Transverse colon (tissue), 4 donors: Measurements from ENCODE around the gene TEX29. TPM values are rescaled to one million over a fixed set of nuclear protein-coding genes. Genes with fewer than 3 reads are reported as not detected.

Experiments
- DNase-seq: peaks from one replicate; pipeline ENCODE4 v3.0.0-alpha.2; 2019
- H3K27ac ChIP-seq, 4 donors: fragments of 200-600 bp; sonication (generic); 2 replicates each; pipeline ENCODE4 v1.5.1; 2016 to 2018; ENCODE audit warnings: inconsistent platforms in 4 of 4
- H3K27me3 ChIP-seq: fragments of 200-600 bp; sonication (generic); 2 replicates; pipeline ENCODE4 v1.5.1; 2017; ENCODE audit warnings: inconsistent platforms
- H3K36me3 ChIP-seq, 4 donors: fragments of 200-600 bp; sonication (generic); 2 replicates each; pipeline ENCODE4 v1.5.1; 2017 to 2019; ENCODE audit warnings: inconsistent platforms in 4 of 4
- H3K4me1 ChIP-seq, 4 donors: fragments of 200-600 bp; sonication (generic); 2 replicates each; pipeline ENCODE4 v1.5.1; 2017 to 2020; ENCODE audit warnings: inconsistent platforms in 4 of 4
- H3K4me3 ChIP-seq, 4 donors: fragments of 200-600 bp; sonication (generic); 1 replicate in 1 of 4; 2 replicates in 3 of 4; pipeline versions ENCODE4 v1.5.1 to v1.6.1; 2017 to 2019; ENCODE audit warnings: inconsistent platforms in 4 of 4
- H3K9me3 ChIP-seq, 2 donors: fragments of 200-600 bp; sonication (generic); 2 replicates each; pipeline ENCODE4 v1.5.1; 2017 to 2019; ENCODE audit warnings: inconsistent platforms in 2 of 2
- CTCF ChIP-seq, 5 experiments: fragments of 200-600 bp in 3 of 5; fragments of 450-650 bp in 2 of 5; sonication (generic) in 3 of 5; IDR thresholded peaks; 1 replicate in 2 of 5; 2 replicates in 3 of 5; pipeline ENCODE4 v1.5.1; 2016 to 2017; ENCODE audit warnings: antibody characterized with exemption in 5 of 5, inconsistent platforms in 3 of 5, mild to moderate bottlenecking in 2 of 5, moderate library complexity in 1 of 5
- EP300 ChIP-seq: sonication (generic); formaldehyde crosslinking; IDR thresholded peaks from one replicate; pipeline ENCODE4 v1.6.1; 2017; ENCODE audit warnings: antibody characterized with exemption, low read depth
- POLR2A ChIP-seq: fragments of 450-650 bp; IDR thresholded peaks from one replicate; pipeline ENCODE4 v1.6.1; 2016; ENCODE audit warnings: antibody characterized with exemption, mild to moderate bottlenecking, moderate library complexity
- POLR2AphosphoS5 ChIP-seq, 3 donors: sonication (generic); formaldehyde crosslinking; IDR thresholded peaks; one replicate each; pipeline ENCODE4 v1.6.1; 2016; ENCODE audit warnings: antibody characterized with exemption in 3 of 3
- WGBS, 2 donors: methylation state at CpG; one replicate each; pipeline ENCODE4 v1.1.5; 2018; ENCODE audit warnings: low coverage in 1 of 2; 5-methylcytosine and 5-hydroxymethylcytosine counted together
- in situ Hi-C, 4 donors: fragments of 200-750 bp; cut with MboI; loops; one replicate each; pipeline versions ENCODE4 v1.15.0 to v1.15.1; 2017; ENCODE audit warnings: low sequenced_read_pairs in 3 of 4, low pct_ligation_motif_present in 1 of 4, low pct_unique_long_range_greater_than_20kb in 1 of 4
- intact Hi-C: fragments of 100-400 bp; cut with DNase I; formaldehyde crosslinking; loops from one replicate; pipeline ENCODE4 v1.15.1; 2023; ENCODE audit warnings: low total_unique reads
- total RNA-seq, 4 donors: library from RNA; depleted of rRNA; stranded (reverse); fragments of >200 nt; gene quantifications; one replicate each; pipeline ENCODE4 v1.1.0, GENCODE V29; 2016

The TEX29 gene
- total RNA-seq, 4 donors from 2014 or later, result not detected

- 86% methylated on average over 27 of the region's 30 CpGs; no CpG with 5 or more reads in 1 of the 2 donors for WGBS, 2 donors
Observed at GRCh38 chr13:111328574-111329410, 8.3 kb downstream of the TEX29 start.

GRCh38 chr13:111329641-111330040 is 9.2 kb downstream of the TEX29 start:
- DNase-seq, result no peak
- Histone ChIP-seq H3K9me3 (no peaks in the 10 kb centered on the region), H3K4me3 (no peak overlapping the region), H3K27ac (no peak overlapping the region), H3K4me1 (no peaks in the 10 kb centered on the region), H3K36me3 (no peaks in the 10 kb centered on the region), H3K27me3 (no peaks in the 10 kb centered on the region)
- in situ Hi-C loops, result no loop called here
- TF ChIP-seq EP300, result no peak
- TF ChIP-seq CTCF (IDR thresholded peaks at IDR 0.05), result no peak
- TF ChIP-seq POLR2AphosphoS5 (IDR thresholded peaks at IDR 0.05), result no peak
- no peak for TF ChIP-seq POLR2A
- WGBS, 2 donors, result 86 to 92% methylated on average over 3 to 7 of the region's 7 CpGs
- intact Hi-C loops, result no loop called here

More at GRCh38 chr13:111328574-111329410, 8.3 kb downstream of the TEX29 start:
- no peak for TF ChIP-seq POLR2A
- no peak for TF ChIP-seq CTCF (IDR thresholded peaks at IDR 0.05)
- TF ChIP-seq EP300, result no peak
- no peak for TF ChIP-seq POLR2AphosphoS5 (IDR thresholded peaks at IDR 0.05)
- Histone ChIP-seq H3K27me3 (no peaks in the 10 kb centered on the region), H3K9me3 (no peaks in the 10 kb centered on the region), H3K4me1 (no peaks in the 10 kb centered on the region), H3K36me3 (no peaks in the 10 kb centered on the region), H3K4me3 (no peak overlapping the region), H3K27ac (no peak overlapping the region)
- in situ Hi-C loops (no loop called here), intact Hi-C loops (no loop called here)
- no peak for DNase-seq

GRCh38 chr13:111330066-111330610 is 9.7 kb downstream of the TEX29 start:
- no peaks in the 10 kb centered on the region for H3K27me3 ChIP-seq
- no peaks in the 10 kb centered on the region for H3K9me3 ChIP-seq
- H3K4me1 ChIP-seq, result no peaks in the 10 kb centered on the region
- H3K27ac ChIP-seq, result no peak overlapping the region
- WGBS, 2 donors, result 79 to 83% methylated on average over 3 to 11 of the region's 11 CpGs
- in situ Hi-C loops (no loop called here), intact Hi-C loops (no loop called here)
- no peak for DNase-seq
- H3K4me3 ChIP-seq, result no peak overlapping the region
- TF ChIP-seq EP300 (no peak), POLR2A (no peak), CTCF (IDR thresholded peaks at IDR 0.05) (no peak), POLR2AphosphoS5 (IDR thresholded peaks at IDR 0.05) (no peak)
- no peaks in the 10 kb centered on the region for H3K36me3 ChIP-seq

- DNase-seq, result no peak
- intact Hi-C loops, result no loop called here
- H3K36me3 ChIP-seq, result no peaks in the 10 kb centered on the region
- H3K27ac ChIP-seq, result no peak overlapping the region
- no peaks in the 10 kb centered on the region for H3K9me3 ChIP-seq
- 89 to 92% methylated on average over 4 to 5 of the region's 5 CpGs for WGBS, 2 donors
- no peaks in the 10 kb centered on the region for H3K27me3 ChIP-seq
- in situ Hi-C loops, result no loop called here
- no peaks in the 10 kb centered on the region for H3K4me1 ChIP-seq
- TF ChIP-seq POLR2AphosphoS5 (IDR thresholded peaks at IDR 0.05) (no peak), POLR2A (no peak), CTCF (IDR thresholded peaks at IDR 0.05) (no peak), EP300 (no peak)
- no peak overlapping the region for H3K4me3 ChIP-seq
Observed at GRCh38 chr13:111335298-111335697, 14.9 kb downstream of the TEX29 start.
